Central memory CD4-positive, alpha-beta T cell (primary cell): ENCODE measurements around the gene PGP.

Experiments
- DNase-seq: peaks from one replicate; pipeline ENCODE4 v3.0.0; 2022

The PGP gene

DNA sequence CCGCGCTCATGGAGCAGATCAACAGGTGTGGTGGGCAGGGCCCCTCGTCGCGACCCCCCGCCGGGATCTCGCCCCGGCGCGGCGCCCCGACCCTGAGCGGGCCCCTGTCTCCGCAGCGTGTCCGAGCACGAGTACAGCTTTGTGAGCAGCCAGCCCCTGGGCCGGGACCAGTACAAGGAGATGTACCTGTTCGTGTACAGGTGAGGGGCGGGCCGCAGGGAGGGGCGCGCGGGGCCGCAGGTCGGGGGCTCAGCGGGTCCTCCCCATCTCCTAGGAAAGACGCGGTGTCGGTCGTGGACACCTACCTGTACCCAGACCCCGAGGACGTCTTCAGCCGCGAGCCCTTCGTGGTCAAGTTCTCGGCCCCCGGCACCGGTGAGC lies 22.5 kb upstream of the PGP start:
- DNase-seq: no peak

DNA sequence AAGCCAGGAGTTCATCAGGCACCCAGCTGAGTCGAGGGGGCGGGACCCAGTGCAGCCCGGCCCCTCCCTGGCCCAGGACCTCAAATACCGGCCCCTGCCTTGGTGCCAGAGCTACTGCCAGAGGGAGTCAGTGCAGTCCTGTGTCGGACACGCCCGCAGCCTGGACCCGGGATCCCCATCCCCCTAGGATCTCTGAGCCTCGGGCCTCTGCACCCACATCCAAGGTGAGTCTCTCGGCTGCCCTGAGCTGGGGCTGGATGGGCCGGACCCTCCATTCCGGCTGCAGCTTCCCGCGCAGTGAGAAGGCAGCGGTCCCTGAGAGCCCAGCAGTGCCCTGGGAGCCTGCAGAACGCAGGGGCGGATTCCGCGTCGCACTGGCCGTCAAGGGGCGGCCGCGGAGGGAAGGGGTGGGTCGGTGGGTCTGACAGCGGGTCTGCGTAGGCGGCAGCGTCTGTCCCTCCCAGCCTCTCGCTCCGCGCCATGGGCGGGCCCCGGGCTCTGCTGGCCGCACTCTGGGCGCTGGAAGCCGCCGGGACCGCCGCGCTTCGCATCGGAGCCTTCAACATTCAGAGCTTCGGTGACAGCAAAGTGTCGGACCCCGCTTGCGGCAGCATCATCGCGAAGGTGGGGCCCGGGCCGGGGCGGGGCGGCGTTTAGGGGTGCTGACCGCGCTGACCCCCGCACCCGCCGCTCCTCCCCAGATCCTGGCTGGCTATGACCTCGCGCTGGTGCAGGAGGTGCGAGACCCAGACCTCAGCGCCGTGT lies 21.9 kb upstream of the PGP start, which contains the start of gene DNASE1L2:
Gene DNASE1L2 (plus strand): TSS at position 108 of the 765 bp plus-strand sequence. CDS start 373 bp downstream, at position 481.
- DNase-seq: no peak

DNA sequence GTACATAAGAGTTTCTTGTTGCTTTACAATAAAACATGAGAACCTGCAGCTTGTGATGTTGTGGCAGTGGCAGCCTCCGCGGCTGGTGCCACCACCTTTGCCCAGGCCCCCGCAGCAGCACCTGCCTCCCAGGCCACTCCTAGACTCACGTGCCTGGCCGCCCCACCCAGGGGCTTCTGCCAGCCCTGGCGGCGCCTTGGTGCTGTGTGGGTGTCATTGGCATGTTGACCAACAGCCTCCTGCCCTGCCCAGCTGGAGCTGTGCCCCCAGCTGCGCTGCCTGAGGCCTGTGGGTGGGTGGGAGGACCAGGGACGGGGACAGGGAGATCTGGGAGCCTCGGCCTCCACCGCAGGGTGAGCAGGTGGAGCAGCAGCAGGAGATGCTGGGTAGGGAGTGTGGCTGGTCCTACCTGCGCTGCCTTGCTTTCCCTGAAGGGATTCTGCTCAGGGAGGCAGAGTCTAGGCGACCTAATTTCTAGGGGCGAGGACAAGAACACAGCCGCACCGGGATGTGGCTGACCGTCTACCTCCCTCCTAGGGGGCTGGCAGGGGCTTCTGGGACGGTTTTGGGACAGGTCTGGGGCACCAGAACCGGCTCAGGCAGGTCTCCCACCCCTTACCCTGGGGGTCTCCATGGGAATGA lies 21.2 kb upstream of the PGP start:
- no peak for DNase-seq

DNA sequence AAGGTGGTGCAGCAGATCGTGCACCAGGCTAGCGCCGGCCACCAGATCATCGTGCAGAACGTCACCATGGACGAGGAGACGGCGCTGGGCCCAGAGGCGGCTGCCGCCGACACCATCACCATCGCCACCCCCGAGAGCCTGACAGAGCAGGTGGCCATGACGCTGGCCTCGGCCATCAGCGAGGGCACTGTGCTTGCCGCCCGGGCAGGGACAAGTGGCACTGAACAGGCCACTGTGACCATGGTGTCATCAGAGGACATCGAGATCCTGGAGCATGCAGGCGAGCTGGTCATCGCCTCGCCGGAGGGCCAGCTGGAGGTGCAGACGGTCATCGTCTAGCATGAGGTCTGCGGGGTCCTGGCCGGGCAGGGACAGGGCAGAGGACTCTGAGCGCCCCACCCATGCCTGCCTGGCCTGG lies 20.6 kb upstream of the PGP start:
- DNase-seq: no peak

DNA sequence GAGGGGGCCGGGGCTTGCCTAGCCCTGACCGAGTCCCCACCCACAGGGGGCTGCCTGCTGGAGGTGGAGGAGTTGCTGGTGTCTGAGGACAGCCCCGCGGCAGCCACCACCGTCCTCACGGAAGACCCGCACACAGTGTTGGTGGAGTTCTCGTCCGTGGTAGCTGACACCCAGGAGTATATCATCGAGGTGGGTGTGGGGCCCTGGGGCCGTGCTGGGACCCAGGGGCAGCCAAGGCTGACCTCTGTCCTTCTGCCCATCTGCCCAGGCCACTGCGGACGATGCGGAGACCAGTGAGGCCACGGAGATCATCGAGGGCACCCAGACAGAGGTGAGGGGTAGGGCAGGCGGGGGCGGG lies 20.2 kb upstream of the PGP start:
- no peak for DNase-seq

DNA sequence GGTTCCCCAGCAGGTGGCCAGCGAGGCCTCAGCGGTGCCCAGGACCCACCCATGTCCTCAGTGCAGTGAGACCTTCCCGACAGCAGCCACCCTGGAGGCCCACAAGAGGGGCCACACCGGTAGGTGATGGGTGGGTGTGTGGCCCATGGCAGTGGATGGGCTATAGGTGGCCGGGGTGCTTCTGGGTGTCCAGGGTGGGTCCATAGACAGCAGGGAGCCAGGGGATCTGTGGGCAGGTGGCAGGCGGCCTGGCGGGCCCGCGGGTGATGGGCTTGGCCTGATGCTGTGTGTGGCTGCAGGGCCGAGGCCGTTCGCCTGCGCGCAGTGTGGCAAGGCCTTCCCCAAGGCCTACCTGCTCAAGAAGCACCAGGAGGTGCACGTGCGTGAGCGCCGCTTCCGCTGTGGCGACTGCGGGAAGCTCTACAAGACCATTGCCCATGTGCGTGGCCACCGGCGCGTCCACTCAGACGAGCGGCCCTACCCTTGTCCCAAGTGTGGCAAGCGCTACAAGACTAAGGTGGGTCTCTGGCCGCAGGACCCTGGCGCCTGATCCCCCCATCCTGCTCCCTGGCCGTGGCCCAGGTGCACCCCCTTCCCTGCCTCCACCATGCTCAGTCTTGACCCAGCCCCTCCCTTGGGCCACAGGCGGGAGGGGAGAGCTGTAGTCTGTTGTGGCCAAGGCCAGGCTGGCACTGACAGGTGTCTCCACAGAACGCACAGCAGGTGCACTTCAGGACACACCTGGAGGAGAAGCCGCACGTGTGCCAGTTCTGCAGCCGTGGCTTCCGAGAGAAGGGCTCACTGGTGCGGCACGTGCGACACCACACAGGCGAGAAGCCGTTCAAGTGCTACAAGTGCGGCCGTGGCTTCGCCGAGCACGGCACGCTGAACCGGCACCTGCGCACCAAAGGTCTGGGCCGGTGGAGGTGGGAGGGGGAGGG lies 19.5 kb upstream of the PGP start:
- DNase-seq: no peak

DNA sequence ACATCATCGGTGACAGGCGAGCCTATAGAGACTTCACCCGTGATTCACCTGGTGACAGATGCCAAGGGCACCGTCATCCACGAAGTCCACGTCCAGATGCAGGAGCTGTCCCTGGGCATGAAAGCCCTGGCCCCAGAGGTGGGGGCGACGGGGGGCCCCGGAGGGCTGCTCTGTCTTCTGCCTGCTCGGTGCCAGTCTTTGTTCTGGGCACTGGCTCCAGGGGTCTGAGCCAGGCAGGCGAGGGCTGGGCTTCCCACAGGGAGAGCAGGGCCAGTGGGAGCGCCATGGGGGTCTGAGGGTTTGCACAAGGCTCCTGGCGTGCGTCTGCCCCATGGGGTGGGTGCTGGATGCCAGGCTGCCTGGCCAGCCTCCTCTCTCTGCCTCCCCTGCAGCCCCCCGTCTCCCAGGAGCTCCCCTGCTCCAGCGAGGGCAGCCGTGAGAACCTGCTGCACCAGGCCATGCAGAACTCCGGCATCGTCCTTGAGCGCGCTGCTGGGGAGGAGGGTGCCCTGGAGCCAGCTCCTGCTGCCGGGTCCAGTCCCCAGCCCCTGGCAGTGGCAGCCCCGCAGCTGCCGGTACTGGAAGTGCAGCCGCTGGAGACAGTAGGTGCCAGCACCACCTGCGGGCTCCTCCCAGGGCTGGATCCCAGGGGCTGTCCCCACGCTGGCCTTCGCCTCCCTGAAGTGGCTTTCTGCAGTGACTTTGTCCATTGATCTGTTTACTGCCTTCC lies 18.6 kb upstream of the PGP start:
- DNase-seq: no peak

DNA sequence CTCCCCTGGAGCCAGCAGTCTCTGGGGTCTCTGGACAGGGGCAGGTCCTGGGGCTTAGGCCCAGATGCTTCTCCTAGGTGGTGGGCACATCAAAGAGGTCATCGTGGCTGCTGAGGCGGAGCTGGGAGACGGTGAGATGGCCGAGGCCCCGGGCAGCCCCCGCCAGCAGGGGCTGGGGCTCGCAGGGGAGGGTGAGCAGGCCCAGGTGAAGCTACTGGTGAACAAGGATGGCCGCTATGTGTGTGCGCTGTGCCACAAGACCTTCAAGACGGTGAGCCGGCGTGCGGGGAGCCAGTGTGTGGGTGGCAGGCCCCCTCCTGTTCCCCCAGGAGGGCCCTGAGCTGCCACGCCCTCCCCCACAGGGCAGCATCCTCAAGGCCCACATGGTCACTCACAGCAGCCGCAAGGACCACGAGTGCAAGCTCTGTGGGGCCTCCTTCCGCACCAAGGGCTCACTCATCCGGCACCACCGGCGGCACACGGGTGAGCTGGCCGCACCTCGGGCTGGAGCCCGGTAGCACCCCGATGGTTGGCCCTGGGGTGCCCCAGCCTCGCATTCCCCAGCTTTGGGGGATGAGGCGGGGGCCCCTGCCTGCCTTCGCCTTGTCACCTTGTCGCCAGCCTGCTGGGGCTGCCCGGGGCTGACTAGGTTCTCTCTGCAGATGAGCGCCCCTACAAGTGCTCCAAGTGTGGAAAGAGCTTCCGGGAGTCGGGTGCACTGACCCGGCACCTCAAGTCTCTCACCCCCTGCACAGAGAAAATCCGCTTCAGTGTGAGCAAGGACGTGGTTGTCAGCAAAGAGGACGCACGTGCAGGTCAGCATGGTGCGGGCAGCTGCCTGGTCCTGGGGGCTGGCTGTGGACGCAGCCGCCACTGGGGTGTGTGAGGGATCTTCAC lies 17.7 kb upstream of the PGP start:
- no peak for DNase-seq

DNA sequence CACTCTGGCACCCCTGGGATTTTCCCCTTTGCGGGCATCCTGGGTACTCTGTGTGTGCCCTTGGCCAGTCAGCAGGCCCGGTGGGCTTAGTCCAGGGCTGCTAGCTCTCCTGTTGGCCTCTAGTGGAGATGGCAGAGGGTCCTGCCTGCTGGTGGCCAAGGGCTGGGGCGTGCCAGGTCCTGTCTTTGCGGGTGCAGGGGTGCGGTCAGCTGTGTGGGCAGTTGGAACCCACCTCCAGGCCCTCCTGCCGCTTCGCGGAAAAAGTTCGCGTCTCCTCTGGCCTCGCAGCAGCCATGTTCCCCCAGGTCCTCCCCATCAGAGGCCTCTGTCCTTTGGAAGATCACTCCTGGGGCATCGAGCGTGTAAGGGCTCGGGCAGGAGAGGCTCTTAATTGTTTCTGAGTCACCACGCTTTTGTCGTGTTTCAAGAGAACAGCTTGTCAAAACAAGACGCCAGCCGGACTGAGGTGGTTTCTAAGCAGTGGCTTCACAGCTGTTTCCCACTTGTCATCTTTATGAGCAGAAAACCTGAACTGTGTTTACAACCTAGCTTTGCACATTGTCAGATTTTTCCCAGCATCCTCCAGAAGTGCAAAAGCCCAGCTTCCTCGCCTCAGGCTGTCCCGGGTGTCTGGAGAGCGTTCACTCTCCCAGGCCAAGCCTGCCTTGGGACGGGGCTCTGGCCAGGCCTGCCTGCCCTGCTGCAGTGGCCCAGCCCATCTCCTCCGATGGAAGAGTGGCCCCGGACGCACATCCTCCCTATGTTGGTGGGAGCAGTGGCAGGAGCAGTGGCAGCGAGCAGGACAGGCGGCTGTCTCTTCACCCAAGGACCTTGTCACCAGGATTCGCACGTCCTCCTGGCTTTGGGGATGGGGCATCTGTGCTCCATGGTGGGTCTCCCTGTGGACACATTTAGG lies 16.6 kb upstream of the PGP start:
- no peak for DNase-seq

DNA sequence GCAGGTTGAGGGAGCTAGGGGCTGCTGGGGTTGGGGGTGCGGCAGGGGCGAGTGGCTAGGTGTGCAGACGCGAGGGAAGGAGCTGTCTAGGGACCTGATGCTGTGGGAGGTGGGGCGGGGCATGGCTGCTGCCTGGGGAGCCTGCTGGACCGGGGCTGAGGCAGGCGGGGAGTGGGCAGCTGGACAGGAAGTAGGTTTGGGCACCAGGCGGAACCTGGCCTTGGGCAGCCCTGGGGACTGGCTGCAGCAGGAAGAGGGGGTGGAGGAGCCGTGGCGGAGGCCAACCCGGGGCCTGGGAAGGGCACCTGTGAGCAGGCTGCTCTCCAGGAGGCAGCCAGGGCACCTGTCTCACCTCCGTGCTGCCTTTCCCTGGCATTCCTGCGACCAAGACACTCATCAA lies 15.7 kb upstream of the PGP start:
- DNase-seq: no peak

DNA sequence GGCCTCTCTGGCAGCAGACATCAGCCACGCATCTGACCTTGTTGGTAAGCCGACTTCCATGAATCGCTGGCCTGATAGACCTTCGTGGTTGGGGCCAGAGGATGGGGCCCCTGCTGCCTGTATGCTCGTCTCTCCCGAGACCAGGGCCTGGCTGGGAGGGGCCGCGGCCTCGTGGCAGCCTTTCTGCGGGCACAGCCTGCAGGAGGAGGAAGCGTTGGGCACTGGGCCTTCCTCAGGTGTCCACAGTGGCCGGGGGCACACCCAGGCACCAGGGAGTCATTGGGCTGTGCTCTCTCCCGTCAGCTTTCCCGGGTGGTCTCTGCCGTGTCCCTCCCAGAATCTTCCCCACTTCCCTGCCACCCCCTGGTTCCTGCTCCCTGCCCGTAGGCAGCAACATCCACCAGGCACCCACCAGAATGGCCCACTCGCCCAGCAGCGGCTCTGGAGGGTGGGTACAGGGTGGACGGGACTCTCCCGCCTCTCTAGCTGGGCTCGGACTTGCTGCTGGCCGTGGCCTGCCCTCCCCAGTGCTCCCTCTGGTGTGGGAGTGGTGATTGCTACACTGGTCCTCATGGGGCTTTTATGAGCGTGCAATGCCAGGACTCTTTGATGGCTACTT lies 15.1 kb upstream of the PGP start:
- no peak for DNase-seq

DNA sequence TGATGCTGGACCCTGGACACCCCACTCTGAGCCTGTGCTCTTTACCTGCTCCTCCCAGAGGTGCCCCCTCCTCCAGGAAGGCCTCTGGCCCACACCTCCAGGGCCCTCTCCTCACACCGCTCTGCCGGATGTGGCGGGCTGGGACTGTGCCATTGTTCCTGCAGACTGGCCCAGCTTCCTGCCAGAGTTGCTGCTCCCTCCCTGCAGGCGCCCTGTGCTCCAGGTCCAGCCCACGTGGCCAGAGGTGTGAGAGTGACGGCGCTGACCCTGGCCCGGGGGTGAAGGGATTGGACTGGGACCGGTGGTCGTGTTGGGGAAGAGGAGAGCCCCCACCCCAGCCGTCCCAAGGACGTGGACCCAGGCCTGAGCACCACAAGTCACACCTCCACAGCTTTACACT lies 14.5 kb upstream of the PGP start:
- DNase-seq: no peak

DNA sequence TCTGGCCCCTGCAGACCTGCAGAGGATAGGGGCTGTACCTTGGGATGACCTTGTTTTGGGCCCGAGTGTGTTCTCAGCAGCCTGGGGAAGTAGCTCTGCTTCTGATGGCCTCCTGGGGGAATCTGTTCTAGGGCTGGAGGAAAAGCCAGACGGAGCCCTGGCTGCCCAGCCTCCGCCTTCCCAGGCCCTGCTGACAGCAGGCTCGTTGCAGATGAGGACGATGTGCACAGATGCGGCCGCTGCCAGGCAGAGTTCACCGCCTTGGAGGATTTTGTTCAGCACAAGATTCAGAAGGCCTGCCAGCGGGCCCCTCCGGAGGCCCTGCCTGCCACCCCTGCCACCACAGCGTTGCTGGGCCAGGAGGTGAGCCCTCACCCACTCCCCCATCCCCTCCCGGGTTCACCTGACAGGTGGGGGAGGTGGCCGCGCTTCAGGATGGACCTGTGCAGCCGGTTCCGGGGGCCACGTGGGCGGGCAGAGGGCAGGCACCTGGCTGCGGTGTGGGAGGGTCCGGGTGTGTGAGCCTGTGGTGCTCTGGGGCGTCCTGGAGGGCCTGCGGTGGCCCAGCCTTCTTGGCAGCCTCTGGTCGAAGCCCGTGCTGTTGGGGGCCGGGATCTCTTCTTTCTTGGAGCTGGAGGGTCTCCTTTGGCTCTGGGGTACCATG lies 13.7 kb upstream of the PGP start:
- DNase-seq: no peak

DNA sequence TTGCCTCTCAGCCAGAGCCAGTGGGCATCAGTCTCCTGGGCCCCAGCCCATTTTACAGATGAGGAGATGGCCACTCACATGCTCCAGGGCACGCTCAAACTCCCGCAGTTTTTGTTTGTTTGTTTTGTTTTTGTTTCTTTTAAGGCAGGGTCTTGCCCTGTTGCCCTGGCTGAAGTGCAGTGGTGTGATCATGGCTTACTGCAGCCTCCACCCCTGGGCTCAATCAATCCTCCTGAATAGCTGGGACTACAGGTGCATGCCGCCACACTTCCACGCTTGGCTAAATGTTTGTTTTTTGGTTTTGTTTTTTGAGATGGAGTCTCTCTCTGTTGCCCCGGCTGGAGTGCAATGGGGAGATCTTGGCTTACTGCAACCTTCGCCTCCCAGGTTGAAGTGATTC lies 12.3 kb upstream of the PGP start:
- no peak for DNase-seq

DNA sequence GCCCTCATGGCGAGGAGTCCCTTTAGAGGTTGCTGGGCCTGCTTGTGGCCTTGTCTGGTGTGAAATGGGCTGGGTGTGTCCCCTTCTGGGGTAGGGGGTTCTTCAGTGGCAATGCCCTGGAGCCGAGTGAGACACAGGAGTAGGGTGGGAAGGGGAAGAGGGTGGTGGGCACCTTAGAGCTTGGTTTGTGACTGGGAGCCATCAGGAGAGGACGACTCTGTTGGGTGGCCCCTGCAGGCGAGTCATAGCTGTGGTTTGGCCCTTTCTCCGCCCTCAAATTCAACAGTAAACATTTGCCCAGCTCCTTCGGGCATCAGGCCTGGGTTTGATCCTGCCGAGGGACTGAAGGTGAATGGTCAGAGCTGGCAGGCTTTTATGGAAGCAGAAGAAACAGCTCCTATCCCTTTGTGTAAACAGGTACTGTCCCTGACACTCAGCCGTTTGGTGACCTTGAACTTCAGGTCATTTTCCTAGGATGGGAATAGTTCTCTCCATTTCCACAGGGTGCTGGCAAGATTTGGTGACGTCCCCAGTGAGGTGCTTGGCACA lies 11.7 kb upstream of the PGP start:
- no peak for DNase-seq

DNA sequence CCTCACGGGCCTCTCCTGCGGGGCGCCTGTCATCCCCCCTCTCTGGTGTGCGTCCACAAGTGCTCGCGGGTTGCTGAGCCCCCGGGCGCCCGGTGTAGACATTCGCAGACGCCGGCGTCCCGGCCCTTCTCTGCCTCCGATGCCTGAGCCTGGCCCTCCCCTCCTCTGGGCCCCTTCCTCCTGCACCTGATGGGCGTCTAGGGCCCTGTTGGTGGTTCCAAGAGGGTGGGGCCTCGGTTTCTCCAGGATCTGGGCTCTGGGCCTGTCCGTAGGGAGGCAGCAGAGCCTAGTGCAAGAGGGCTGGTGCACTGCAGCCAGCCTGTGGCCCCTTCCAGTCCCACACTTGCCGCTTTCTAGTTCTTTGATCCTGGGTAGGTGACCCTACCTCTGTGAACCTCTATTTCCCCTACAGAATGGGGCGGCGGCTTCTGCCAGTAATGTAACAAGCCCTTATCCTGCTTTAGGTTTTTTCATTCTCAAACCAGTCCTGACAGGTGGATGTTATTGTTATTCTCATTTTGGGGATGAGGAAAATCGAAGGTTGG lies 9.4 kb upstream of the PGP start:
- no peak for DNase-seq

DNA sequence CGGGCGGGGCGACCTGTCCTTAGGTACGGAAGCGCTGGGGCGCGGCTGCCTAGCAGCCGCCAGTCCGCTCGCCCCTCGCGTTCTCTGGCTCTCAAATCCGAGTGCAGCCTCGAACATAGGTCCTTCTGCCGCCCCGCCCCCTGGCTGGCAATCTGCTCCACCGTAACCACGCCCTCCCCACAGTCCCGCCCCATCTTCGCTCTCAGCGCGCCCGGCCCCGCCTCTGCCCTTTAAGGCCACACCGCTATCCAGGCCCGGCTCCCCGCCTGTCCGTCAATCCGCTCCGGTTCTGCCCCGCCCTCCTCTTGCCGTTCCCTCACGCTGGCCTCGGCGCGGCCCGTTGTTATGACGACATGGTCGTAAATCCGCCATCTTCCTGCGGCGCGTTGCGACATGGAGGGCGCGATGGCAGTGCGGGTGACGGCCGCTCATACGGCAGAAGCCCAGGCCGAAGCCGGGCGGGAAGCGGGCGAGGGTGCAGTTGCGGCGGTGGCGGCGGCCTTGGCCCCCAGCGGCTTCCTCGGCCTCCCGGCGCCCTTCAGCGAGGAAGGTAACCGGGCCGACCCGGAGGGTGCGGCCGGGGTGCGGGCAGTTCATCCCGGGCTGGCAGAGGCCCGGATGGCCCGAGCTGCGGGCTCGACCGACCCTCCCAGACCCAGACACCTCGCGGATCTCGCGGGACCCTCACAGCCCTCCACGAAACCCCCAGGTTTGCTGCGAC lies 8.7 kb upstream of the PGP start, which contains the start of gene E4F1:
Gene E4F1 (plus strand): TSS at position 371 of the 721 bp plus-strand sequence. CDS start 23 bp downstream, at position 394.
- DNase-seq: peak; percentile 99

DNA sequence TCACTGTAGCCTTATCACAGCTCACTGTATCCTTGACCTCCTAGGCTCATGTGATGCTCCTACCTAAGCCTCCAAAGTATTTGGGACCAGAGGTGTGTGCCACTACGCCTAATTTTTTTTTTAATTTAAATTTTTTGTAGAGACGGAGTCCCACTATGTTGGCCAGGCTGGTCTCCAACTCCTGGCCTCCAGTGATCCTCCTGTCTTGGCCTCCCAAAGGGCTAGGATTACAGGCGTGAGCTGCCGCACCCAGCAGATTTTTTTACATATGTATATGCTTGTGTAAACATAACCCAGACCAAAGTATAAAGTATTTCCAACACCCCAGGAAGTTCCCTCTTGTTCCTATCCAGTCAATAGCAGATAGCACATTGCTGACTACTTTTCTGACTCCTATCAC lies 1.7 kb upstream of the PGP start:
- DNase-seq: no peak
